HepG2 (cell line): ENCODE results near the gene NKX3-2. TPM values are rescaled to one million over a fixed set of nuclear protein-coding genes. Genes with fewer than 3 reads are reported as not detected.
A peak's percentile ranks its signal among the peaks of the same experiment; 100 is the strongest.

Source experiments
- ATAC-seq: fragments of 200-7000 bp; cut with Tn5 transposase; 3 replicates; pipeline ENCODE4 v1.9.1; 2020; ENCODE audit warnings: mild to moderate bottlenecking, moderate library complexity
- BruUV-seq: library from RNA; stranded (reverse); fragments of 400-500 nt; replicated peaks from 2 replicates; lab custom pipeline; 2021; lab: Mats Ljungman, UMichigan
- CTCF ChIA-PET: fragments of 300-600 bp; formaldehyde crosslinking; extraction: SDS; loops from one replicate; lab custom pipeline; 2021; ENCODE audit warnings: low total read pairs, inconsistent platforms, low intra/inter-chr PET ratio; lab: Yijun Ruan, JAX
- POLR2A ChIA-PET: fragments of 350-600 bp; sonication (Branson Sonifier 250); formaldehyde crosslinking; loops from one replicate; lab custom pipeline; 2020; ENCODE audit warnings: antibody characterized with exemption, inconsistent platforms; lab: Yijun Ruan, JAX
- DNase-seq: peaks from one replicate; pipeline ENCODE4 v3.0.0-alpha.2; 2015; ENCODE audit warnings: low spot score
- FAIRE-seq: peaks from 3 replicates; lab custom pipeline; 2011; peaks lifted over from hg19 to GRCh38; lab: Jason Lieb, UNC
- H2AFZ ChIP-seq: one replicate; pipeline ENCODE4 v1.6.1; 2011; ENCODE audit warnings: low read length, inconsistent platforms
- H3K27ac ChIP-seq: fragments of 300-600 bp; 3 replicates; pipeline ENCODE4 v1.8.0; 2011; ENCODE audit warnings: mixed run types, mild to moderate bottlenecking, mixed read lengths, low read length, inconsistent platforms; ENCODE audit not compliant: insufficient read depth; ENCODE audit errors: extremely low read length
- H3K27me3 ChIP-seq, 2 experiments: fragments of 200-600 bp in 1 of 2; 2 replicates in 1 of 2; 3 replicates in 1 of 2; pipeline versions ENCODE4 v1.6.0 to v1.8.0; 2011; ENCODE audit warnings: low read length in 2 of 2, mild to moderate bottlenecking in 2 of 2, moderate library complexity in 2 of 2, inconsistent platforms in 1 of 2; ENCODE audit not compliant: insufficient read depth in 2 of 2, control insufficient read depth in 1 of 2
- H3K36me3 ChIP-seq, 2 experiments: fragments of 200-600 bp in 1 of 2; replicated peaks in 1 of 2; 2 replicates in 1 of 2; 3 replicates in 1 of 2; pipeline versions ENCODE4 v1.5.1 to v1.8.0; 2011; ENCODE audit warnings: low read length in 2 of 2, inconsistent platforms in 1 of 2; ENCODE audit not compliant: insufficient read depth in 2 of 2, control insufficient read depth in 1 of 2
- H3K4me1 ChIP-seq: 2 replicates; pipeline ENCODE4 v1.5.1; 2012; ENCODE audit warnings: low read length, inconsistent platforms; ENCODE audit not compliant: insufficient read depth
- H3K4me2 ChIP-seq: 2 replicates; pipeline ENCODE4 v1.6.0; 2011; ENCODE audit warnings: low read depth, low read length, inconsistent platforms
- H3K4me3 ChIP-seq, 3 experiments: fragments of 200-600 bp in 1 of 3; sonication (generic), shearing (Covaris generic) in 1 of 3; replicated peaks in 1 of 3; 2 replicates each; pipeline ENCODE4 v1.5.1; 2011 to 2016; ENCODE audit warnings: low read length in 3 of 3, inconsistent platforms in 2 of 3, low read depth in 2 of 3, mild to moderate bottlenecking in 2 of 3, control low read depth in 1 of 3, mixed read lengths in 1 of 3; ENCODE audit not compliant: insufficient read depth in 1 of 3
- H3K79me2 ChIP-seq: one replicate; pipeline ENCODE4 v1.6.1; 2011; ENCODE audit warnings: low read length, inconsistent platforms; ENCODE audit not compliant: insufficient read depth
- H3K9ac ChIP-seq: 2 replicates; pipeline ENCODE4 v1.6.0; 2011; ENCODE audit warnings: mild to moderate bottlenecking, low read depth, low read length, inconsistent platforms; ENCODE audit not compliant: insufficient read depth
- H3K9me3 ChIP-seq: 2 replicates; pipeline ENCODE4 v1.5.1; 2012; ENCODE audit warnings: mild to moderate bottlenecking, low read length
- H4K20me1 ChIP-seq: 2 replicates; pipeline ENCODE4 v1.6.0; 2011; ENCODE audit warnings: inconsistent platforms, mild to moderate bottlenecking, low read length, moderate library complexity; ENCODE audit not compliant: insufficient read depth
- ETV6 ChIP-seq: sonication (generic); formaldehyde crosslinking; conservative IDR thresholded peaks from 2 replicates; pipeline ENCODE4 v1.4.0; 2020; ENCODE audit warnings: missing genetic modification reagents
- ZNF629 ChIP-seq: sonication (generic); formaldehyde crosslinking; conservative IDR thresholded peaks from 2 replicates; pipeline ENCODE4 v1.5.0; 2020; ENCODE audit warnings: missing genetic modification reagents
- ZNF724P ChIP-seq: sonication (generic); formaldehyde crosslinking; IDR thresholded peaks from 2 replicates; pipeline ENCODE4 v1.8.0; 2022; ENCODE audit warnings: missing genetic modification reagents, borderline replicate concordance
- ZNF768 ChIP-seq: sonication (generic); formaldehyde crosslinking; IDR thresholded peaks from 2 replicates; pipeline ENCODE4 v1.4.0; 2020; ENCODE audit warnings: missing genetic modification reagents
- WGBS: methylation state at CpG from one replicate; pipeline ENCODE4 v1.1.6; 2017; ENCODE audit warnings: low lambda C conversion rate; 5-methylcytosine and 5-hydroxymethylcytosine counted together
- in situ Hi-C: cut with HindIII; loops from 2 replicates; pipeline ENCODE4 v1.10.0; 2017; ENCODE audit warnings: low pct_unique_long_range_greater_than_20kb; ENCODE audit not compliant: extremely low pct_ligation_motif_present
- intact Hi-C: fragments of 100-400 bp; cut with micrococcal nuclease; formaldehyde crosslinking; loops from one replicate; pipeline ENCODE4 v1.10.0; 2022; ENCODE audit not compliant: unreplicated experiment
- polyA plus RNA-seq, 8 experiments: library from polyadenylated mRNA; depleted of rRNA in 3 of 8; stranded (reverse) in 7 of 8; unstranded in 1 of 8; fragments of >200 nt; fragmentation: Illumina TruSeq in 4 of 8; extraction: Trizol in 4 of 8; gene quantifications; 2 replicates each; pipeline versions ENCODE4 v1.2.1 to v1.2.3, GENCODE V29; 2011 to 2016; ENCODE audit warnings: low read depth in 4 of 8, missing spikeins in 1 of 8, mixed read lengths in 1 of 8; ENCODE audit not compliant: insufficient read depth in 1 of 8
- total RNA-seq, 5 experiments: library from RNA; depleted of rRNA; stranded (reverse); fragments of >200 nt; fragmentation: Illumina TruSeq; extraction: Trizol; gene quantifications; 2 replicates each; pipeline ENCODE4 v1.2.3, GENCODE V29; 2016; ENCODE audit warnings: low read depth in 1 of 5
- TF ChIP-seq, protein P1 (sequence below): sonication (generic); formaldehyde crosslinking; IDR thresholded peaks from 2 replicates; pipeline ENCODE4 v1.4.0; 2020; ENCODE audit warnings: mild to moderate bottlenecking, missing genetic modification reagents
- TF ChIP-seq, protein P2 (sequence below): sonication (generic); formaldehyde crosslinking; IDR thresholded peaks from 2 replicates; pipeline ENCODE4 v1.5.0; 2020; ENCODE audit warnings: mild to moderate bottlenecking, missing genetic modification reagents
- TF ChIP-seq, protein P3 (sequence below): IDR thresholded peaks from 2 replicates; pipeline ENCODE4 v1.6.1; 2016; ENCODE audit warnings: control low read depth

NKX3-2 gene
- total and polyA plus RNA-seq, 2 of the 13 experiments (the other 11 are each of a cell fraction or from before 2014, with no cell fraction given), result 0.07 to 0.13 TPM

DNA sequence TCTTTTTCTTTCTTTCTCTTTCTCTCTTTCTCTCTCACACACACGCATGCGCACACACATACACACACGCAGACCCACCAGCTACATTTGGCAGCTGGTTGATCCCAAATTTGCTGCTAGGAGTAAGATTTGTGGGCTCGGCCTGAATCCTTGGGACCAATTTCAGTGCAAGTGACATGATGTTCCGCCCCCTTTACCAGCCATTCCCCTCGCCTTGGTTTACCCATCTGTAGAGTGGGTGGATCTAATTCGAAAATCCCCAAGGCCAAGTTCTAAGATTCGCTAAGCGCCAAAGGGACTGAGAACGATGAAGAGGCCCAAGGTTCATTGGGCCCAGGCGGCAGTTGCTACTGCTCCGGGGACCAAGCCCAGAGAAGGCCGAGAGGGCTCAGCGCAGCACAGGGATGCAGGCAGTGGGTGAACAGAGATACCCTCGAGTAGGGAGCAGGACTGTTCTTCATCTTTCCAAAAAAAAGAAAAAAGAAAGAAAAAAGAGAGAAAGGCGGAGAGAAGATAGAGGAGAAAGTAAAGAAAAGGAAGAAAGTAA, 5.8 kb downstream of the NKX3-2 start:
- no TSS peak for BruUV-seq
- TF ChIP-seq ZNF768 (CRISPR knock-in tag), result peak; percentile 52; the same call in 1 of the 2 replicates
- peak; percentile 42; the same call in 1 of the 2 replicates for TF ChIP-seq ZNF629 (CRISPR knock-in tag)
- TF ChIP-seq ETV6, result no peak
- TF ChIP-seq, protein P1, sequence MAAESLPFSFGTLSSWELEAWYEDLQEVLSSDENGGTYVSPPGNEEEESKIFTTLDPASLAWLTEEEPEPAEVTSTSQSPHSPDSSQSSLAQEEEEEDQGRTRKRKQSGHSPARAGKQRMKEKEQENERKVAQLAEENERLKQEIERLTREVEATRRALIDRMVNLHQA (CRISPR knock-in tag), result no peak
- TF ChIP-seq, protein P2, sequence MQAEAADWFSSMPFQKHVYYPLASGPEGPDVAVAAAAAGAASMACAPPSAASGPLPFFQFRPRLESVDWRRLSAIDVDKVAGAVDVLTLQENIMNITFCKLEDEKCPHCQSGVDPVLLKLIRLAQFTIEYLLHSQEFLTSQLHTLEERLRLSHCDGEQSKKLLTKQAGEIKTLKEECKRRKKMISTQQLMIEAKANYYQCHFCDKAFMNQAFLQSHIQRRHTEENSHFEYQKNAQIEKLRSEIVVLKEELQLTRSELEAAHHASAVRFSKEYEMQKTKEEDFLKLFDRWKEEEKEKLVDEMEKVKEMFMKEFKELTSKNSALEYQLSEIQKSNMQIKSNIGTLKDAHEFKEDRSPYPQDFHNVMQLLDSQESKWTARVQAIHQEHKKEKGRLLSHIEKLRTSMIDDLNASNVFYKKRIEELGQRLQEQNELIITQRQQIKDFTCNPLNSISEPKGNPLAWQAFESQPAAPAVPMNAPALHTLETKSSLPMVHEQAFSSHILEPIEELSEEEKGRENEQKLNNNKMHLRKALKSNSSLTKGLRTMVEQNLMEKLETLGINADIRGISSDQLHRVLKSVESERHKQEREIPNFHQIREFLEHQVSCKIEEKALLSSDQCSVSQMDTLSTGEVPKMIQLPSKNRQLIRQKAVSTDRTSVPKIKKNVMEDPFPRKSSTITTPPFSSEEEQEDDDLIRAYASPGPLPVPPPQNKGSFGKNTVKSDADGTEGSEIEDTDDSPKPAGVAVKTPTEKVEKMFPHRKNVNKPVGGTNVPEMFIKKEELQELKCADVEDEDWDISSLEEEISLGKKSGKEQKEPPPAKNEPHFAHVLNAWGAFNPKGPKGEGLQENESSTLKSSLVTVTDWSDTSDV (CRISPR knock-in tag), result no peak
- no peak for TF ChIP-seq ZNF724P (CRISPR knock-in tag)
- TF ChIP-seq, protein P3, sequence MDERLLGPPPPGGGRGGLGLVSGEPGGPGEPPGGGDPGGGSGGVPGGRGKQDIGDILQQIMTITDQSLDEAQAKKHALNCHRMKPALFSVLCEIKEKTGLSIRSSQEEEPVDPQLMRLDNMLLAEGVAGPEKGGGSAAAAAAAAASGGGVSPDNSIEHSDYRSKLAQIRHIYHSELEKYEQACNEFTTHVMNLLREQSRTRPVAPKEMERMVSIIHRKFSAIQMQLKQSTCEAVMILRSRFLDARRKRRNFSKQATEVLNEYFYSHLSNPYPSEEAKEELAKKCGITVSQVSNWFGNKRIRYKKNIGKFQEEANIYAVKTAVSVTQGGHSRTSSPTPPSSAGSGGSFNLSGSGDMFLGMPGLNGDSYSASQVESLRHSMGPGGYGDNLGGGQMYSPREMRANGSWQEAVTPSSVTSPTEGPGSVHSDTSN, result no peak
- DNase-seq (no peak), ATAC-seq (no peak), FAIRE-seq (no peak)
- H3K9ac ChIP-seq, result no peak overlapping the region
- ChIA-PET CTCF (no interaction called here), POLR2A (no interaction called here)
- H3K4me2 ChIP-seq, result no peak overlapping the region
- peaks cover 38% of the 10 kb centered on the region for H3K4me1 ChIP-seq
- H3K27ac ChIP-seq, result no peak overlapping the region
- H3K27me3 ChIP-seq, result peaks cover 13 to 83% of the 10 kb centered on the region in 2 experiments; a peak in 4 of 5 replicates
- 51% methylated on average over 16 of the region's 16 CpGs for WGBS
- H3K79me2 ChIP-seq, result no peaks in the 10 kb centered on the region
- H3K36me3 ChIP-seq, result no peaks in the 10 kb centered on the region
- no peaks in the 10 kb centered on the region for H3K9me3 ChIP-seq
- no peak overlapping the region for H2AFZ ChIP-seq
- H4K20me1 ChIP-seq, result 0 out of 2 replicates have a peak, but pooled peaks cover 2% of the 10 kb centered on the region
- intact Hi-C loops (no loop called here), in situ Hi-C loops (no loop called here)
- H3K4me3 ChIP-seq, result no peak overlapping the region
